MM.1S (cell line): ENCODE measurements around the gene RAB3GAP2.

ENCODE experiments used
- EZH2 ChIP-seq: fragments of 300-600 bp; sonication (generic); optimal IDR thresholded peaks from 2 replicates; pipeline ENCODE3; 2017; ENCODE audit warnings: low read depth, mild to moderate bottlenecking, antibody characterized with exemption, low read length, mixed read lengths
- EZH2phosphoT487 ChIP-seq: fragments of 300-600 bp; sonication (generic); IDR thresholded peaks from 2 replicates; pipeline ENCODE4 v1.6.1; 2018; ENCODE audit warnings: antibody characterized with exemption, low read length
- TF ChIP-seq, protein P1 (sequence below): fragments of 300-600 bp; sonication (generic); IDR thresholded peaks from 2 replicates; pipeline ENCODE4 v1.5.1; 2016; ENCODE audit warnings: antibody characterized with exemption, low read length, mixed read lengths

DNA sequence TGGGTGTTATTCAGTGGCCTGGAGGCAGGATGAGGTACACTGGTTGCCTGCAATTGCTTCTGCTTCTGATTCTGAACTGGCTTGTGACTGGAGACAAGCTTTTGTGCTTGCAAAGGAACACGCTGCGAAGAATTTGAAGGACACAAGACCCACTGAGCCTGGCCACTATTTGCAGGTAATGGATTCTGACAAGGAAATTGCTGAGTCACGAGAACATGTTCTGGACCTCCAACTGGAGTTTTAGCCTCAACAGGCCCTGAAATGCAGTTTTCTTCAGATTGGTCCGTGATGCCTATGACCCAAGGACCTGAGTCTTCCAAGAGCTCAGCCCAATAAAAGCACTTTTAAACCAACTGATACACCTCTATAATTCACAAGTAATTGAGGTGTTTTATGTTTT lies 4.6 kb downstream of the RAB3GAP2 start:
- TF ChIP-seq EZH2 (no peak), EZH2phosphoT487 (no peak)
- TF ChIP-seq, protein P1, sequence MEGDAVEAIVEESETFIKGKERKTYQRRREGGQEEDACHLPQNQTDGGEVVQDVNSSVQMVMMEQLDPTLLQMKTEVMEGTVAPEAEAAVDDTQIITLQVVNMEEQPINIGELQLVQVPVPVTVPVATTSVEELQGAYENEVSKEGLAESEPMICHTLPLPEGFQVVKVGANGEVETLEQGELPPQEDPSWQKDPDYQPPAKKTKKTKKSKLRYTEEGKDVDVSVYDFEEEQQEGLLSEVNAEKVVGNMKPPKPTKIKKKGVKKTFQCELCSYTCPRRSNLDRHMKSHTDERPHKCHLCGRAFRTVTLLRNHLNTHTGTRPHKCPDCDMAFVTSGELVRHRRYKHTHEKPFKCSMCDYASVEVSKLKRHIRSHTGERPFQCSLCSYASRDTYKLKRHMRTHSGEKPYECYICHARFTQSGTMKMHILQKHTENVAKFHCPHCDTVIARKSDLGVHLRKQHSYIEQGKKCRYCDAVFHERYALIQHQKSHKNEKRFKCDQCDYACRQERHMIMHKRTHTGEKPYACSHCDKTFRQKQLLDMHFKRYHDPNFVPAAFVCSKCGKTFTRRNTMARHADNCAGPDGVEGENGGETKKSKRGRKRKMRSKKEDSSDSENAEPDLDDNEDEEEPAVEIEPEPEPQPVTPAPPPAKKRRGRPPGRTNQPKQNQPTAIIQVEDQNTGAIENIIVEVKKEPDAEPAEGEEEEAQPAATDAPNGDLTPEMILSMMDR: no peak
